22Rv1 (cell line): ENCODE data around the gene FLYWCH1.

Source experiments
- H3K27ac ChIP-seq: fragments of 450-650 bp; 2 replicates; pipeline ENCODE4 v1.5.1; 2017
- CTCF ChIP-seq: fragments of 450-650 bp; IDR thresholded peaks from 2 replicates; pipeline ENCODE4 v1.5.1; 2017; ENCODE audit warnings: mild to moderate bottlenecking
- ZFX ChIP-seq: fragments of 450-650 bp; IDR thresholded peaks from 2 replicates; pipeline ENCODE4 v1.6.1; 2017; ENCODE audit warnings: antibody characterized with exemption, borderline replicate concordance

Gene FLYWCH1

DNA sequence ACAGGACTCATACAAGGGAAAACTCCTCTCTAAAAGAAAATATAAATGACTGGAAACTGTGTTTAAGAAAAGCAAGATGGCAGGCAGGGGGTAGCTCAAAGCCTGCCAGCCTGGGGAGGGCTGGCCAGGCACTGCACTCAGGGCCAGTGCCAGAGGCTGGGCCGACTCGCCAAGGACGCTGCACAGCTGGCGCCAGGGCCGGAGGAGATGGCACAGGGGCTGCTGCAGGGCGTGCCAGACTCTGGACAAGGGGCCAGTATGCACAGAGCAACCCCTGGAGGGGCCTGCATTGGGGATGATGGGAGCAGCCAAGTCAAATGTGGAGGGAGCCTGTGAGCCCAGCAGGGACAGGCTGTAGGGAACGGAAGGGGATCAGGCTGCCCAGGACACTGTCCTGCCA is 64.5 kb downstream of the FLYWCH1 start:
- H3K27ac ChIP-seq, result peak overlapping the region; percentile 99
- TF ChIP-seq CTCF (no peak), ZFX (no peak)

GRCh38 chr16:2976673-2977072 is 64.9 kb downstream of the FLYWCH1 start:
- peak overlapping the region; percentile 99 for H3K27ac ChIP-seq
- no peak for TF ChIP-seq ZFX
- TF ChIP-seq CTCF, result no peak

DNA sequence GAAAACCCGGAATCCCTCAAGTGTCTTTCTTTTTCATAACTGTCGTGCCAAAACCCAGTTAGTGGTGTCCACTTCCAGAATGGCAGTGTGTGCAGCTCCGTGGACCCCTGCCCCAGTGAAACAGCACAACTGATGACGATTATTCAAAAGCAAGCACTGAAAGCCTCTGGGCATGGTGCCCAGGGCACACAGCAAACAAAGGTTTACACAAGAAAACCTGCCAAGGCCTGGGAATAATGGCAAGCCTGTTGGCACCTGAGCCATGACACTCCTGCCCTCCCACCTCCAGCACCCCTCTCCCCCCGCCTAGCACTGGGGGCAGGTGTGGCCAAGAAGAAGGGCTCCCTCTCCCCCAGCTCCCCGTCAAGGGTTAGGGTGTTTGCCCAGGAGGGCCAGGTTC is 65.7 kb downstream of the FLYWCH1 start:
- peak overlapping the region; percentile 99 for H3K27ac ChIP-seq
- TF ChIP-seq ZFX (no peak), CTCF (no peak)

DNA sequence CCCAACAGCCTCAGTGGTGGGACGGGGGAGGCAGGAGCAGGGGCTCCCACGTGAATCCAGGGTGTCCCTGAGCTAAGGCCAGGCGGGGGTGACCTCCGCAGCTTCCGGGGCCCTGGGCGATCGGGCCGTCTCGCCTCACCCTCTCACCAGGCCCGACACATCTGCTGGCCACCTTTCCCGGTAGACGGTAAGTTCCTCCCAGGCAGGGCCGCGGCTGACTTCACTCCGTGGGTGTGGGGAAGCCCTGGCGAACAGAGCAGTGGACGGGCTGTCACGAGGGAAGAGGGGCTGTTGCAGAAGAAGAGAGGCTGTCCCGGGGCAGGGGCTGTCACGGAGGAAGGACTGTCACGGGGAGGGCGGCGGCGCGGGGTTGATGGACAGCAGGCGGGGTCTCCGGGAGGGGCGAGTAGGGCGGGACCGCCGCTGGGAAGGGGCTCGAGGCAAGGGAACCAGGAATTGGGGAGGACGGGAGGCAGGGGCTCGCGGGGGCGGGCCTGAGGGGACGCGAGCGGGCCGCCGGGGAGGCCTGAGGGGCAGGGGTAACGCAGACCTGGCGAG is 68.0 kb downstream of the FLYWCH1 start:
- H3K27ac ChIP-seq, result peak overlapping the region; percentile 99
- TF ChIP-seq ZFX (no peak), CTCF (no peak)

GRCh38 chr16:2980227-2981176 is 68.8 kb downstream of the FLYWCH1 start, which contains the start of gene PKMYT1:
TSS of gene PKMYT1 (minus strand) at chr16:2980446. CDS start at chr16:2979657, 789 bp downstream.
- peak within 1 kb of the TSS; percentile 99 for H3K27ac ChIP-seq
- TF ChIP-seq CTCF, result no peak
- TF ChIP-seq ZFX, result no peak

- peak overlapping the region; percentile 99 for H3K27ac ChIP-seq
- TF ChIP-seq ZFX (no peak), CTCF (no peak)
These were observed 69.6 kb downstream of the FLYWCH1 start for GRCh38 chr16:2981177-2981898.

DNA sequence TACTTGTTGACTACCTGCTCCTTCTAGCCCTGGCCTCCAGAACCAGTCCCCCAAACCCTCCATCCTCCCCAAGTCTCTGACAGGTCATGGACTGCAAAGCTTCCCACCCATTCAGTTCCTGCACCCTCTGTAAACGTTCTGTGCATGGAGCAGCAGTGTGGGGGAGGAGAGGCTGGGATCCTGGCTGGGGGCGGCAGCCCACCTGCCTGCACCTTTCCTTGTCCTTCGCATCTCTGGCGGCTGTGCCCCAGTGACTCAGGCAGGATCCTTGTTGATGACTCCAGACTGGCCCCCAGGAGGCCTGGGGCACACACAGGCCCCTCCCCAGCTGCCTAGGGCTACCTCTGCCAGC is 70.1 kb downstream of the FLYWCH1 start:
- peak overlapping the region; percentile 99; the same call in 1 of the 2 replicates for H3K27ac ChIP-seq
- no peak for TF ChIP-seq CTCF
- no peak for TF ChIP-seq ZFX
